Esophagus muscularis mucosa (tissue), 4 donors: ENCODE measurements around the gene GPS1. TPM values are rescaled to one million over a fixed set of nuclear protein-coding genes. Genes with fewer than 3 reads are reported as not detected.

Experiments
- DNase-seq: peaks from one replicate; pipeline ENCODE4 v3.0.0-alpha.2; 2017; ENCODE audit errors: extremely low spot score
- H3K27ac ChIP-seq, 4 donors: fragments of 200-600 bp; sonication (generic); replicated peaks in 1 of 4; 1 replicate in 3 of 4; 2 replicates in 1 of 4; pipeline ENCODE4 v1.5.1; 2016 to 2019; ENCODE audit warnings: mild to moderate bottlenecking in 1 of 4
- H3K27me3 ChIP-seq, 4 donors: fragments of 200-600 bp; sonication (generic); one replicate each; pipeline versions ENCODE4 v1.5.1 to v1.6.0; 2016 to 2019
- H3K36me3 ChIP-seq, 4 donors: fragments of 200-600 bp; sonication (generic); one replicate each; pipeline ENCODE4 v1.5.1; 2016 to 2019
- H3K4me1 ChIP-seq, 4 donors: fragments of 200-600 bp; sonication (generic); one replicate each; pipeline ENCODE4 v1.5.1; 2016 to 2019
- H3K4me3 ChIP-seq, 4 donors: fragments of 200-600 bp; sonication (generic); 1 replicate in 2 of 4; 2 replicates in 2 of 4; pipeline ENCODE4 v1.5.1; 2016 to 2019; ENCODE audit warnings: mild to moderate bottlenecking in 4 of 4, moderate library complexity in 1 of 4
- H3K9me3 ChIP-seq, 4 donors: fragments of 200-600 bp; sonication (generic); 1 replicate in 3 of 4; 2 replicates in 1 of 4; pipeline ENCODE4 v1.5.1; 2016 to 2019
- CTCF ChIP-seq, 3 experiments: fragments of 200-600 bp in 2 of 3; fragments of 450-650 bp in 1 of 3; sonication (generic) in 2 of 3; IDR thresholded peaks; one replicate each; pipeline ENCODE4 v1.5.1; 2017 to 2019; ENCODE audit warnings: antibody characterized with exemption in 3 of 3, mild to moderate bottlenecking in 2 of 3, moderate library complexity in 1 of 3
- EP300 ChIP-seq: sonication (generic); formaldehyde crosslinking; IDR thresholded peaks from one replicate; pipeline ENCODE4 v1.6.1; 2017; ENCODE audit warnings: antibody characterized with exemption
- POLR2A ChIP-seq: fragments of 450-650 bp; IDR thresholded peaks from one replicate; pipeline ENCODE4 v1.6.1; 2017; ENCODE audit warnings: antibody characterized with exemption, moderate library complexity, mild to moderate bottlenecking, low read depth
- POLR2AphosphoS5 ChIP-seq, 2 donors: sonication (generic); formaldehyde crosslinking; IDR thresholded peaks; one replicate each; pipeline ENCODE4 v1.6.1; 2017; ENCODE audit warnings: antibody characterized with exemption in 2 of 2
- WGBS: methylation state at CpG from one replicate; pipeline ENCODE4 v1.1.5; 2018; 5-methylcytosine and 5-hydroxymethylcytosine counted together
- intact Hi-C: fragments of 100-400 bp; cut with DNase I; formaldehyde crosslinking; loops from one replicate; pipeline ENCODE4 v1.15.1; 2023
- total RNA-seq, 4 donors: library from RNA; depleted of rRNA; stranded (reverse); fragments of >200 nt; gene quantifications; one replicate each; pipeline versions ENCODE4 v1.1.0 to v1.2.1, GENCODE V29; 2016

Gene GPS1
- total RNA-seq, 4 donors from 2014 or later: 64.4 to 108 (median 85.4) TPM

- 79% methylated on average over 9 of the region's 9 CpGs for WGBS
- Histone ChIP-seq H3K27me3 (no peaks in the 10 kb centered on the region), H3K9me3 (no peaks in the 10 kb centered on the region), H3K4me3 (no peak overlapping the region), H3K4me1 (peaks cover 0 to 4% (median 0%) of the 10 kb centered on the region in 4 donors), H3K36me3 (peaks cover 0 to 5% (median 2%) of the 10 kb centered on the region in 4 donors), H3K27ac (no peak overlapping the region)
- intact Hi-C loops: no loop called here
- TF ChIP-seq POLR2A (no peak), EP300 (no peak), CTCF (IDR thresholded peaks at IDR 0.05) (no peak), POLR2AphosphoS5 (IDR thresholded peaks at IDR 0.05) (no peak)
- DNase-seq: no peak
Observed at GRCh38 chr17:82073446-82073845, 21.7 kb downstream of the GPS1 start.

GRCh38 chr17:82076018-82076784, 24.5 kb downstream of the GPS1 start:
- no peak for DNase-seq
- WGBS: 84% methylated on average over 25 of the region's 25 CpGs
- peaks cover 0 to 6% (median 0%) of the 10 kb centered on the region in 4 donors for H3K4me1 ChIP-seq
- H3K36me3 ChIP-seq: peaks cover 14 to 33% (median 27%) of the 10 kb centered on the region in 4 donors
- no peaks in the 10 kb centered on the region for H3K9me3 ChIP-seq
- no peak overlapping the region for H3K27ac ChIP-seq
- H3K4me3 ChIP-seq: no peak overlapping the region
- TF ChIP-seq EP300 (no peak), POLR2A (no peak)
- no peaks in the 10 kb centered on the region for H3K27me3 ChIP-seq
- intact Hi-C loops: no loop called here

DNA sequence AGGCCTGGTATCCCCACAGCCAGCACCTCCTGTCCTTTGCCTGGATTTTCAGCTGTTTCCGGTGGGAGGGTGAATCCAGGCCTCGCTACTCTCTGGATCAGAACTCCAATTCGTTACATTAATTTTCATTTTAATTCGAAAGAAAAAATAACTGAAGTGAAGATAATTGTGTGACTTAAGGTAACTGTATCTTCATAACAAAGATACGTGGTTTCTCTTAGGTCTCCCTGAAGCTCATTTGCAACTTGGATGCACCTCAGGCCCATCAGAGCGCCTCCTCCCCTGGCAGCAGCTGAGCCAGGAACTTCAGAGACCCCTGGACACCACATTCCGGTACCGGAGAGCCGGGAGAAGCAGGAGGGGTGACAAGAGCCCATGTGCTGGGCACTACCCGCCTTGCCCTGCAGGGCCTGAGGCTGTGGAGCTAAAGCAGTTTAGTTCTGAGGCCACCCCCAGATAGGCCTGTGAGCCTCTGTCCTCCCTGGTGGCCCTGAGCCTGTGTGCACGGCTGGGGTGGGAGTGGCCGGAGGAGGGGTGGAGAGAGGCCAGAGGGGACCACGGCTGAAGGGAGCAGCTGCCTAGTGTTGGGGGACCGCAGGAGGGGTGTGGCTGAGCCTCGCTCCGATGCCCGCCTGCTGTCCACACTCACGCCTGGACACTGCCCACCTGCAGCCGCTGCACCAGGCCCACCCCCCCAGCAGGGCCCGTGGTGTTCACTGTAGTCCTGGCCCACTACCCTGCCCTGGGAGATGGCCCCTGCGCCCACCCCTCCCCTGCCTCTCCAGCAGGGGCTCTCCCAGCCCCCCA, 25.3 kb downstream of the GPS1 start:
- H3K4me3 ChIP-seq: no peak overlapping the region
- 82% methylated on average over 9 of the region's 21 CpGs for WGBS
- TF ChIP-seq POLR2AphosphoS5 (IDR thresholded peaks at IDR 0.05): no peak
- no peak for TF ChIP-seq POLR2A
- no peak for TF ChIP-seq EP300
- no peak for TF ChIP-seq CTCF (IDR thresholded peaks at IDR 0.05)
- intact Hi-C loops: no loop called here
- H3K4me1 ChIP-seq: peaks cover 0 to 6% (median 0%) of the 10 kb centered on the region in 4 donors
- no peak for DNase-seq
- peaks cover 22 to 41% (median 35%) of the 10 kb centered on the region in 4 donors for H3K36me3 ChIP-seq
- H3K27me3 ChIP-seq: no peaks in the 10 kb centered on the region
- H3K27ac ChIP-seq: no peak overlapping the region
- no peaks in the 10 kb centered on the region for H3K9me3 ChIP-seq

- Histone ChIP-seq H3K4me1 (peaks cover 0 to 6% (median 0%) of the 10 kb centered on the region in 4 donors), H3K27ac (no peak overlapping the region), H3K36me3 (peaks cover 27 to 49% (median 43%) of the 10 kb centered on the region in 4 donors), H3K27me3 (no peaks in the 10 kb centered on the region), H3K9me3 (no peaks in the 10 kb centered on the region), H3K4me3 (no peak overlapping the region)
- WGBS: 62% methylated on average over 27 of the region's 28 CpGs
- no peak for DNase-seq
- intact Hi-C loops: no loop called here
- TF ChIP-seq POLR2A (no peak), EP300 (no peak), POLR2AphosphoS5 (IDR thresholded peaks at IDR 0.05) (no peak), CTCF (IDR thresholded peaks at IDR 0.05) (no peak)
Observed at GRCh38 chr17:82077617-82078358, 26.1 kb downstream of the GPS1 start.
